ENCODE measurements around the gene ANKS6. TPM values are rescaled to one million over a fixed set of nuclear protein-coding genes. Genes with fewer than 3 reads are reported as not detected.

ANKS6 gene
- total and polyA plus RNA-seq, 4 donors, result 1.9 to 6.3 (median 2.9) TPM

- Histone ChIP-seq H3K4me3 (ENCODE audit: low read depth in 1 of 3, low read length in 3 of 3) (no peak overlapping the region), H3K9me3 (ENCODE audit: control insufficient read depth in 4 of 4, low read length in 3 of 4) (no peaks in the 10 kb centered on the region), H3K4me1 (ENCODE audit: control insufficient read depth in 4 of 4, insufficient read depth in 4 of 4, low read length in 3 of 4) (no peaks in the 10 kb centered on the region), H3K27ac (ENCODE audit: low read depth in 1 of 2, low read length in 2 of 2) (no peak overlapping the region), H3K27me3 (ENCODE audit: control insufficient read depth in 4 of 4, insufficient read depth in 4 of 4, low read length in 3 of 4) (no peaks in the 10 kb centered on the region), H3K36me3 (ENCODE audit: control insufficient read depth in 4 of 4, insufficient read depth in 3 of 4, low read depth in 1 of 4, low read length in 3 of 4) (peaks cover 0 to 6% (median 3%) of the 10 kb centered on the region in 4 donors), H3K9ac (ENCODE audit: low read depth in 1 of 2, low read length in 2 of 2) (no peak overlapping the region)
- TF ChIP-seq YY1 (IDR thresholded peaks at IDR 0.05) (no peak), JUND (IDR thresholded peaks at IDR 0.05) (no peak), RAD21 (IDR thresholded peaks at IDR 0.05) (no peak), GABPA (IDR thresholded peaks at IDR 0.05 in 1 of 2, conservative IDR thresholded peaks at IDR 0.05 in 1 of 2) (no peak), FOXA1 (IDR thresholded peaks at IDR 0.05) (no peak)
- TF ChIP-seq, protein P1, sequence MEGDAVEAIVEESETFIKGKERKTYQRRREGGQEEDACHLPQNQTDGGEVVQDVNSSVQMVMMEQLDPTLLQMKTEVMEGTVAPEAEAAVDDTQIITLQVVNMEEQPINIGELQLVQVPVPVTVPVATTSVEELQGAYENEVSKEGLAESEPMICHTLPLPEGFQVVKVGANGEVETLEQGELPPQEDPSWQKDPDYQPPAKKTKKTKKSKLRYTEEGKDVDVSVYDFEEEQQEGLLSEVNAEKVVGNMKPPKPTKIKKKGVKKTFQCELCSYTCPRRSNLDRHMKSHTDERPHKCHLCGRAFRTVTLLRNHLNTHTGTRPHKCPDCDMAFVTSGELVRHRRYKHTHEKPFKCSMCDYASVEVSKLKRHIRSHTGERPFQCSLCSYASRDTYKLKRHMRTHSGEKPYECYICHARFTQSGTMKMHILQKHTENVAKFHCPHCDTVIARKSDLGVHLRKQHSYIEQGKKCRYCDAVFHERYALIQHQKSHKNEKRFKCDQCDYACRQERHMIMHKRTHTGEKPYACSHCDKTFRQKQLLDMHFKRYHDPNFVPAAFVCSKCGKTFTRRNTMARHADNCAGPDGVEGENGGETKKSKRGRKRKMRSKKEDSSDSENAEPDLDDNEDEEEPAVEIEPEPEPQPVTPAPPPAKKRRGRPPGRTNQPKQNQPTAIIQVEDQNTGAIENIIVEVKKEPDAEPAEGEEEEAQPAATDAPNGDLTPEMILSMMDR (IDR thresholded peaks at IDR 0.05; ENCODE audit: low read depth, low read length, missing input control), result no peak
- WGBS, result 94% methylated on average over 7 of the region's 7 CpGs
- no peak for DNase-seq (ENCODE audit: low spot score)
Observed at GRCh38 chr9:98745470-98745869, 50.9 kb downstream of the ANKS6 start.

DNA sequence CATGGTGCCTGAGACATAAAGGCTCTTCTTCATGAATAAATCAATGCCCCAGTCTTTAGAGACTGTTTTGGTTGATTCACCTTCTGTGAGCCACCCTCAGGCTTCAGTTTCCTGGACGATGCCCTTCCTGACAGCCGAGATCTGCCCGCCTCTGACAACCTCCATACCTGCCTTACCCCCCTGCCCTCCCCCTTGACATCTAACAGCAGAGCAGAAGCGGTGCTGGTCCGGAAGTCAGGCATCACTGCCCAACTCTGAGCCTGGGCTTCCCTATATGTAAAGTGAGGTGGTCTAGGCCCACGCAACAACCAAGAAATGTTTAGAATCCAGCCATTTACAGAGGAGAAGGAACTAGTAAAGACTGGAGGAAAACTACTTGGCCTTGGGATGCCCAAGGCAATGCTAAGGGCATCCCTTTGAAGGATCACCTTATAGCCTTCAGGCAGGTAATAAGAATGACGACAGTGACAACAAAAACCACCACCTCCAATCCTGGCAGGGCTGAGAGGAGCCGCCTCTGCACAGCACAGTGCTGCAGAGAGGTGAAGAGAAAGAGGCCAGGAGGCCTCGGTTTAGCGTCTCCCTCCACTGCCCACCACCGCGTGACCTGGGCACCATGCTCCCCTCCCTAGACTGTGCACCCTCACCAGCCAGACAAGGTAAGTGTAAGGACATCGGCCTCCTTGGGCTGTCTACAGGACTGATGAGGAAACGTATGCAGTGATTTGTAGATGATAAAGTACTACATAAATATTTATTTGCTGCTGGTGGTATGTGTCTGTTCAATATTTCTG lies 52.3 kb downstream of the ANKS6 start:
- TF ChIP-seq RXRA (IDR thresholded peaks at IDR 0.05) (no peak), FOXA2 (IDR thresholded peaks at IDR 0.05) (no peak), NR2F2 (IDR thresholded peaks at IDR 0.05) (no peak), HNF4G (IDR thresholded peaks at IDR 0.05) (no peak), GABPA (IDR thresholded peaks at IDR 0.05 in 1 of 2, conservative IDR thresholded peaks at IDR 0.05 in 1 of 2) (no peak), FOXA1 (IDR thresholded peaks at IDR 0.05) (no peak), EGR1 (IDR thresholded peaks at IDR 0.05; ENCODE audit: low read depth in 2 of 2) (no peak), SP1 (IDR thresholded peaks at IDR 0.05) (no peak), YY1 (IDR thresholded peaks at IDR 0.05) (no peak)
- TF ChIP-seq, protein P2, sequence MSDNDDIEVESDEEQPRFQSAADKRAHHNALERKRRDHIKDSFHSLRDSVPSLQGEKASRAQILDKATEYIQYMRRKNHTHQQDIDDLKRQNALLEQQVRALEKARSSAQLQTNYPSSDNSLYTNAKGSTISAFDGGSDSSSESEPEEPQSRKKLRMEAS (IDR thresholded peaks at IDR 0.05), result no peak
- TF ChIP-seq, protein P3, sequence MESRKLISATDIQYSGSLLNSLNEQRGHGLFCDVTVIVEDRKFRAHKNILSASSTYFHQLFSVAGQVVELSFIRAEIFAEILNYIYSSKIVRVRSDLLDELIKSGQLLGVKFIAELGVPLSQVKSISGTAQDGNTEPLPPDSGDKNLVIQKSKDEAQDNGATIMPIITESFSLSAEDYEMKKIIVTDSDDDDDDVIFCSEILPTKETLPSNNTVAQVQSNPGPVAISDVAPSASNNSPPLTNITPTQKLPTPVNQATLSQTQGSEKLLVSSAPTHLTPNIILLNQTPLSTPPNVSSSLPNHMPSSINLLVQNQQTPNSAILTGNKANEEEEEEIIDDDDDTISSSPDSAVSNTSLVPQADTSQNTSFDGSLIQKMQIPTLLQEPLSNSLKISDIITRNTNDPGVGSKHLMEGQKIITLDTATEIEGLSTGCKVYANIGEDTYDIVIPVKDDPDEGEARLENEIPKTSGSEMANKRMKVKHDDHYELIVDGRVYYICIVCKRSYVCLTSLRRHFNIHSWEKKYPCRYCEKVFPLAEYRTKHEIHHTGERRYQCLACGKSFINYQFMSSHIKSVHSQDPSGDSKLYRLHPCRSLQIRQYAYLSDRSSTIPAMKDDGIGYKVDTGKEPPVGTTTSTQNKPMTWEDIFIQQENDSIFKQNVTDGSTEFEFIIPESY (IDR thresholded peaks at IDR 0.05), result no peak
- TF ChIP-seq, protein P4, sequence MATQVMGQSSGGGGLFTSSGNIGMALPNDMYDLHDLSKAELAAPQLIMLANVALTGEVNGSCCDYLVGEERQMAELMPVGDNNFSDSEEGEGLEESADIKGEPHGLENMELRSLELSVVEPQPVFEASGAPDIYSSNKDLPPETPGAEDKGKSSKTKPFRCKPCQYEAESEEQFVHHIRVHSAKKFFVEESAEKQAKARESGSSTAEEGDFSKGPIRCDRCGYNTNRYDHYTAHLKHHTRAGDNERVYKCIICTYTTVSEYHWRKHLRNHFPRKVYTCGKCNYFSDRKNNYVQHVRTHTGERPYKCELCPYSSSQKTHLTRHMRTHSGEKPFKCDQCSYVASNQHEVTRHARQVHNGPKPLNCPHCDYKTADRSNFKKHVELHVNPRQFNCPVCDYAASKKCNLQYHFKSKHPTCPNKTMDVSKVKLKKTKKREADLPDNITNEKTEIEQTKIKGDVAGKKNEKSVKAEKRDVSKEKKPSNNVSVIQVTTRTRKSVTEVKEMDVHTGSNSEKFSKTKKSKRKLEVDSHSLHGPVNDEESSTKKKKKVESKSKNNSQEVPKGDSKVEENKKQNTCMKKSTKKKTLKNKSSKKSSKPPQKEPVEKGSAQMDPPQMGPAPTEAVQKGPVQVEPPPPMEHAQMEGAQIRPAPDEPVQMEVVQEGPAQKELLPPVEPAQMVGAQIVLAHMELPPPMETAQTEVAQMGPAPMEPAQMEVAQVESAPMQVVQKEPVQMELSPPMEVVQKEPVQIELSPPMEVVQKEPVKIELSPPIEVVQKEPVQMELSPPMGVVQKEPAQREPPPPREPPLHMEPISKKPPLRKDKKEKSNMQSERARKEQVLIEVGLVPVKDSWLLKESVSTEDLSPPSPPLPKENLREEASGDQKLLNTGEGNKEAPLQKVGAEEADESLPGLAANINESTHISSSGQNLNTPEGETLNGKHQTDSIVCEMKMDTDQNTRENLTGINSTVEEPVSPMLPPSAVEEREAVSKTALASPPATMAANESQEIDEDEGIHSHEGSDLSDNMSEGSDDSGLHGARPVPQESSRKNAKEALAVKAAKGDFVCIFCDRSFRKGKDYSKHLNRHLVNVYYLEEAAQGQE (IDR thresholded peaks at IDR 0.05), result no peak
- no peak overlapping the region for H3K27ac ChIP-seq (ENCODE audit: low read depth in 1 of 2, low read length in 2 of 2)

More for the DNA sequence above, 52.3 kb downstream of the ANKS6 start:
- H3K9ac ChIP-seq (ENCODE audit: low read depth in 1 of 2, low read length in 2 of 2), result no peak overlapping the region
- H3K36me3 ChIP-seq (ENCODE audit: control insufficient read depth in 4 of 4, insufficient read depth in 3 of 4, low read depth in 1 of 4, low read length in 3 of 4), result peaks cover 0 to 6% (median 3%) of the 10 kb centered on the region in 4 donors
- no peak for DNase-seq (ENCODE audit: low spot score)
- 95% methylated on average over 14 of the region's 14 CpGs for WGBS
- no peak overlapping the region for H3K4me3 ChIP-seq (ENCODE audit: low read depth in 1 of 3, low read length in 3 of 3)
- H3K27me3 ChIP-seq (ENCODE audit: control insufficient read depth in 4 of 4, insufficient read depth in 4 of 4, low read length in 3 of 4), result no peaks in the 10 kb centered on the region
- no peaks in the 10 kb centered on the region for H3K4me1 ChIP-seq (ENCODE audit: control insufficient read depth in 4 of 4, insufficient read depth in 4 of 4, low read length in 3 of 4)
- H3K9me3 ChIP-seq (ENCODE audit: control insufficient read depth in 4 of 4, low read length in 3 of 4), result no peaks in the 10 kb centered on the region
